CD4-positive, alpha-beta T cell treated with Interleukin-10 for 1 hour (primary cell): ENCODE data around the gene NPTN.
"Not testable (repeated sequence)": the region's sequence is repeated elsewhere in the genome, so short reads cannot be mapped to it uniquely, and the experiment has no call there.

Experiments
- DNase-seq: peaks from one replicate; pipeline ENCODE4 v3.0.0-alpha.2; 2020

The NPTN gene

DNA sequence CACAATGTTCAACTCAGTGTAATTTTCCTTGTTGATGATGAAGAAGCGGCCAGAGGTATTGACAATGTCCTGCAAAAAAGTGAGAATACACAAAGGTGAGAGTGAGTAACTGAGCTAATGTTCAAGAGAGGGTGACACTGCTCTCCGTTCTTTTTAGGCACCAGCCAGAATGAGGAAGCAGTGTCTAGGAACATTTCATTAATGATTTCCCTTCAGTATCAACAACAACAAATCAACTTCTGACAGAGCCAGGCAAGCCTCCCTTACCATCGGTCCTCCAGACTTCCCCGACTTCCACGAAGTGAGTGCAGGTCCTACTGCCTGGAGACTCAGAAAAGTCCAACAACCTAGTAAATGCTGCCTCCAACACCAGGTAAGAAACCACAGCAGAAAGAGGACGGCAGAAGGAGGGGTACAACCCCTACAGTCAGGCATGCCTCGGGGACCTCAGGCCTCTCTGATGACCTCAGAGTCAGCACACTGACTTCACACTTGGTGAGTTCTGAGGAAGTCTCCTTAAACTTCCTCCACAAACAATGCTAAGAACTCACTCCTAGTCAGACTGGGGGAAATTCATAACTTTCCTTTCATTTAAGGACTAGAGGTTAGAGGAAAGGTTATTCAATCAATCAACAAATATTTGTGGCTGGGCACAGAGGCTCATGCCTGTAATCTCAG, 62.7 kb downstream of the NPTN start:
- DNase-seq, result no peak

DNA sequence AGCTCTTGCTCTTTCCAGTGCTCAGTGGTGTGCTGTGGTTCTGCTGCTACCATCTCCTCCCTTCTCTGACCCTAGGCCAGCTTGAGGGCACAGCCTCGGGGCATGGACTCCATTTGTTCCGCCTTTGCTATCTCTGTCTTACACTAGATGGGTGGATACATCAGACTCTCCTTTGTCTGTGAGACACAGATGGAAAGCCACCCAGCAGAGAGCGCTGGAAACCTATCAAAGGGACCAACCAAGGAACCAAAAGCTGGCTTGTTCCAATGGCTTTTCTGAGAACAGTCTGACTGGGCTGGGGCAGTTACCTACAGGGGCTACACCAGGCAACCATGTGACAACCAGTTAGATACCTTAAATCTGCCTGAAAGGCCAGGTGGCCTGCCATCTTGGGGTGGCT, 63.8 kb downstream of the NPTN start:
- DNase-seq, result no peak

DNA sequence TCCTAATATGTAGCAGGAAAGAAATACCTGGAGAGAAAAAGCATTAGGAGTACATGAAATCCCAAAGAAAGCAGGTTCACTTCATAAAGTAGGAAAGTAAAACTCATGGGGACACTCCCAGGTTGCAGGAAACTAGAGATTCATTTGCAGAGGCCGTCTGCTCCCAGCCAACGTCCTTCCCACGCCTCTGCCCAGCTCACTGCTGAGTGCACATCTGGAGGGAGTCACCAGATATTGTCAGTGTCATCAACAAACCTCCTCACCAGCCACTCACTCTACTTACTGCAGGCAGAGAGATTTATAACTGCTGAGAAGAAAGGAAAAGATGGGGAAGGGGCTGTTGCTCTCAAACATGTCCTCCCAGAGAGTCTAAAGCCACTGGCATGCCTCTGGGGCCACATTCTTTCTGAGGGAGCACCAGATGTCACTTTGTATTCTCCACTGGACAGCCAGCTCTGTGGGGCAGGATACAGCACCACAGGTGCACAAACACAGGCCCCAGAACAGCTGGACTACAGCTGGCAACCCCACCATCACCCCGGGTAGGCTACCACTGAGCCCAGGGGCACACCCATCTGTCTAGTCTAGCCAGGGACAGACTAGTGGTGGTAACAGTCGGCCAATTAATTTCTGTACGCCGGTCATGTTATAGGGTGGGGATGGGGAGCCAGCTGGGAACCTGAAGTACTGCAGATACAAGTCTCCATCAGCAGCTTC, 64.5 kb downstream of the NPTN start:
- no peak for DNase-seq

DNA sequence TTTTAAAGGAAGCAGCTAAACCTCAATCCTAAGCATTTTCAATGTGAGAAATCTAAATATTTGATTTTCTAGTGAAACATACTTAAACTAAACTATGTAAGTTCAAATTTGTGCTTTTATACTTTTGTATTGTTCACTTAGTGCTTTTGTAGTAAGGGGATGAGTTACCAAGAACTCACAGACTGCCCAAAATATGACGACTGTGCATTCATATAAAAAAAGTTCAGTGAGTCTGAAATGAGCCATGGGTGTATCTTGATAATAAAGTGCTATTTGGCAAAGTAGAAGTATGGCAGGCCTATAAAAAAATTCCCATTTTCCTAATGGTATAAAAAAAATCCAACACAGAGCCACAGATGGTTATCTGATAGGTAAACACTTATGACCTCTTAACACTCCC, 66.2 kb downstream of the NPTN start:
- DNase-seq, result no peak

DNA sequence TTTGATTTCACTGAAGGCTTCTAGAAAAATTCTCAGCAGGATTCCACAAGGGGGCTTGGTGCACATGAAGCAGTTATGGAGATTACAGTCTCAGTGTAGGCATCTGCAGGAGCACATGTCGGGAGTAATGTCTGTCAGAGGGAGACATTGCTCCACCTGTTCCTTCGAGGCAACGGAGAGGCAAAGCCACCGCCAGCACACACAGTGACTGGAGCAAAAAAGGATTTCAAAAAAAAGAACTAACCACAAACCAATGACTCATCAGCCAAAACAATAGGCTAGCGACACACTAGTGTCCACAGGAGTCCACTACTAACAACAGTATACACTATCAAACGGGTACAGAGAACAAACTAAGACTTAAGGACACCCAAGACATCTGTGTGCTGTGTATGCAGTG, 68.9 kb downstream of the NPTN start:
- no peak for DNase-seq

DNA sequence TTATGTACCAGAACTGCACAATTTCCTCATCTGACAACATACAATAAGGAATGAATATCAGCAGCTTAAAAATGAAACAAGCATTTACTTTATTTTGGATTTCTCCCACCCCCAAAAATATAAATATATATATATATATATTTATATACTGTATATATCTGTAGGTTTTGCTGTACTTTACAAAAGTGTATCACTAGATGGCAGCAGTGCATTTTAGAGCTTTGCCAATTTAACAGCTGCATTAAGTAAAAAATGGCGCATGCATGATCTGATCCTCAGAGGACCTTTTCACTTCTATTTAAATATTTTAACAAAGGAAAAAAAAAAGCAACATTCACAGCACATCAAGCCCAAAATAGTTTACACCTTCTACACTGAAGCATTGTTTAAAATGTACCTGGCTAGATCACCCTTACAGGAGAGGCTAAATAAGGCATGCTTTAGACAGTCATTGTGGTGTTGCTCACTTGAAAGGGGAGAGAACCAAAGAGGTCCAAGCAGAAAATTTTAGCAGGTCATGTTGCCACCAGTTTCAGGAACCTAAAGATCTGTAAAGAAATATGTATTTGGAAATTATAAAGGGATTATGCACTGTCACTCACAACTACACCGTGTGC, 72.6 kb downstream of the NPTN start:
- DNase-seq, result peak; percentile 55

DNA sequence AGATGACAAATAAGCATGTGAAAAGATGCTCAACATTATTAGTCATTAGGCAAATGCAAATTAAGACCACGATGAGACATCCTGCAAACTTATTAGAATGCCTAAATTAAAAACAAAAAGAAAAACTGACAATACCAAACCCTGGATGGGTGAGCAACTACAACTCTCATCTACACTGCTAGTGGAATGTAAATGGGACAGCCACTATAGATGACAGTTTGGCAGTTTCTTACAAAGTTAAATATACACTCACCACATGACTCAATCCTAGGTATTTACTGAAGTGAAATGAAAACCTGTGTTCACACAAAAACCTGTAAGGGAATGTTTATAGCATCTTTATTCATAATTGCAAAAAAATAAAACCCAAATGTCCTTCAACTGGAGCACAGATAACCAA, 74.7 kb downstream of the NPTN start:
- DNase-seq, result no peak

DNA sequence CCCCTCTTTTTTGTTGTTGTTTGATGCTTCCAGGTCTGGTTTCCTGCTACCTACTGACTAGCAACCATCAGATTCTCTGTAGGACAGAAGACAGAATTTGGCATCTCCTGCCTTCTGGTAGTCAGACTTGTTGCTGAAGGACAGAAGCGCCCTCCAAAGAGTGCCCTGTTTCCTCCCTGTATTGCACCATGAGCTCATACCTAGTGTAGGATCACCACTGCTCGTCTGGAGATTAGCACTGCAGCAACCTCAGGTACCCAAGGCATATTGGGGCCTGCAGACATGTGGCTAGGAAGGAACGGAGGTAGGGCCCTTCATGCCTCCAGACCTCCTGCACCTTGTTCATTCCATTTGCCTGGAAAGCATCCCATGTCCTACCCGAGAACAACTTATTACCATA, 78.1 kb downstream of the NPTN start:
- DNase-seq, result no peak

DNA sequence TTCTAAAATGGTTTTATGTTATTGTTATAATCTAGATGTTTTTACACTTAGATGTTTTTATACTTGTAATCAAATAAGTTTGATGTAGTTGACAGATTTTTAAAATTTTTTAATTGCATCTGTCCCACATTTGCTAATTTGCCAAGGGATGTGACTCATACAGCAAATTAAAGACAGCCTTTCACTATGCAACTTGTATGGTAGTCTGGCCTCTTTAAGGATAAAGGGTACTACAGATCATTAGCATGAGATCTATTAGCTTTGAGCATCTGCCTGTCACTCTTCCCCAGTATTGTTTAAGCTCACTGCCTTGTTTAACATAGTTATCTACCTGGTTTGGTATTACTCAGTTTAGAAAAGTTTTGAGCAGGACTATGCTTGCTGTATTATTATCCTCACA, 83.0 kb downstream of the NPTN start:
- DNase-seq, result no peak

DNA sequence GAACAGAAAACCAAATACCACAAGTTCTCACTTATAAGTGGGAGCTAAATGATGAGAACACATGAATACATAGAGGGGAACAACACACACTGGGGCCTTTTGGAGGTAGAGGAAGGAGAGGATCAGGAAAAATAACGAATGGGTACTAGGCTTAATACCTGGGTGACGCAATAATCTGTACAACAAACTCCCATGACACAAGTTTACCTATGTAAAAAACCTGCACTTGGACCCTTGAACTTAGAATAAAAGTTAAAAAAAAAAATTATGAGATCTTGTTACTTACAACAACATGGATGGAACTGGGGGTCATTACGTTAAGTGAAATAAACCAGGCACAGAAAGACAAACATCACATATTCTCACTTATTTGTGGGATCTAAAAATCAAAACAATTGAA, 84.3 kb downstream of the NPTN start:
- not testable (repeated sequence) for DNase-seq

- DNase-seq, result no peak
These were observed 91.7 kb downstream of the NPTN start for GRCh38 chr15:73541479-73541878.

- no peak for DNase-seq
These were observed 93.0 kb downstream of the NPTN start for GRCh38 chr15:73540161-73540560.

GRCh38 chr15:73539212-73540128, 93.7 kb downstream of the NPTN start:
- no peak for DNase-seq

- DNase-seq, result no peak
These were observed 94.5 kb downstream of the NPTN start for GRCh38 chr15:73538563-73539211.

DNA sequence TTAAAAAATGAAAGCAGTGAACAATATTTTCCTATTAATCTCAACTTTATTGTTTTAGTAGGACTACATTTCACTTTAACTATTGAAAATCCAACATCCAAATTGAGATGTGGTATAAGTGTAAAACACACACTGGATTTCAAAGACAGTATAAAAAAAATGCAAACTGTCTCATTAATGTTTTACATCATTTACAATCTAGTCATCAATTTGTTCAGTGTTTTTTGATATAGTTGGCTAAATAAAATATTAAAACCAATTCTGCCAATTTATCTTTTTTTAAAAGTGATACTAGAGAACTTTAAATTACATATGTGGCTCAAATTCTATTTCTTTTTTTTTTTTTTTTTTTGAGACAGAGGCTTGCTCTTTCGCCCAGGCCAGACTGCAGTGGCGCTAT, 95.1 kb downstream of the NPTN start:
- DNase-seq, result no peak

DNA sequence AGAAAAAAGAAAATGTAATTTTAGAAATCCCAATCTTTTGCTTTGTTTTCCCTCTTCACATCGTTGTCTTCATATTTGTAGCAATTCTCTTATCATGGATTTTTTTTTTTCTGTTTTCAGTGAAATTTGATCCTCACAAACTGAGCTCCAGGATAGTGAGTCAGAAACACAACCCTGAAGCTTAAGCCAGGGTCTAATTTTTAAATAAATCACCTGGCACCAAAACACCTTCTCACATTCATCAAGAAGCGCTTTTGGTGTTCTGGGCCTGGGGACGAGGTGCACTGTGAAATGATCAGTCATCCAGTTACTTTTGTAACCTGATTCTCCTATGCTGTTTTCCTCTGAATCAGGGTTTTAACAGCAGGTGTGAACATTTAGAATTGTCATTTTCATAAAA, 102.5 kb downstream of the NPTN start:
- no peak for DNase-seq

DNA sequence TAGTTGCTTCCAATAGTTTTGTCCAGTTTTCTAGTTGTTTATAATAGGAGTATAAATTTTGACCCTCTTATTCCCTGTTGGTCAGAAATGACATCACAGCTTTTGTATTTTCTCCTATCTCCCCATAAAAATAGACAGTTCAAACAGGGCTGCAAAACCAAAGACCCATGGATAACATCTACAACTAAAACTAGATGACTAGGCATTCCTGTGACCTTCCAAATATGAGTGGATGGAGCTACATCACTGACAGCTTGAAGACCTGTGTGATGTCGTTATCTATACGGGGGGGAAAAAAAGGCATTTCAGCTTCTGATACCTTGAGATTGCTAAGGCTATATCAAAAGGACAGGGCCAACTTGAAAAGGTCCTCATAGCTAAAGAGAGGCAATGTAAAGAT, 105.6 kb downstream of the NPTN start:
- DNase-seq, result no peak

- no peak for DNase-seq
These were observed 108.3 kb downstream of the NPTN start for GRCh38 chr15:73524919-73525318.

- DNase-seq, result no peak
These were observed 111.2 kb downstream of the NPTN start for GRCh38 chr15:73522011-73522410.

DNA sequence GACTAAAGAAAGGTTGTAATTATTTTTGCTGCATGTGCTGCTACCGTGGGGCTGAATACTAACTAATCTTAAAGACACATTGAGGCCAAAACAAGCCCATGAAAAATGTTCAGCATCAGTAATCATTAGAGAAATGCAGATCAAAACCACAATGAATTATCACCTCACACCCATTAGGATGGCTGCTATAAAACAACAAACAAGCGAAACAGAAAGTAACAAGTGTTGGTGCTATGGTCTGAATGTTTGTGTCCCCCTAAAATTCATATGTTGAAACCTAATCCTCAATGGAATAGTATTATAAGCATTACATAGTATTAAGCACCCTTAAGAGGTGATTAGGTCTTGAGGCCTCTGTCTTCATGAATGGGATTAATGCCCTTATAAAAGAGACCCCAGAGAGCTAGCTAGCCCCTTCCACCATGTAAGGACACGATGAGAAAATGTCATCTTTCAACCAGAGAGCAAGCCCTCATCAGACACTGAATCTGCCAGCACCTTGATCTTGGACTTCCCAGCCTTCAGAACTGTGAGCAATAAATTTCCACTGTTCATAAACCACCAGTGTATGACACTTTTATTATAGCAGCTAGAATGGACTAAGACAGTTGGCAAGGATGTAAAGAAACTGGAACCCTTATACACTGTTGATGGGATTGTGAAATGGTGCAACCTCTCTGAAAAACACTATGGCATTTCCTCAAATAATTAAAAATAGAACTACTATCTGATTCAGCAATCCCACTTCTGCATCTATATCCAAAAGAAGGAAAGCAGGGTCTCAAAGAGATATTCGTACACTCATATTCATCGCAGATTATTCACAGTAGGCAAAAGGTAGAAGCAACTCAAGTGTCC, 114.1 kb downstream of the NPTN start:
- DNase-seq, result peak; percentile 6

GRCh38 chr15:73518180-73518862, 114.9 kb downstream of the NPTN start:
- no peak for DNase-seq
